Testis (tissue), 3 donors: ENCODE measurements around the gene MASP1. TPM values are rescaled to one million over a fixed set of nuclear protein-coding genes. Genes with fewer than 3 reads are reported as not detected.

ENCODE experiments used
- DNase-seq: peaks from one replicate; pipeline ENCODE4 v3.0.0-alpha.2; 2019
- H3K27ac ChIP-seq, 2 donors: fragments of 200-600 bp; sonication (generic); one replicate each; pipeline ENCODE4 v1.5.1; 2019
- H3K27me3 ChIP-seq: fragments of 200-600 bp; sonication (generic); one replicate; pipeline ENCODE4 v1.5.1; 2019
- H3K36me3 ChIP-seq: fragments of 200-600 bp; sonication (generic); one replicate; pipeline ENCODE4 v1.5.1; 2017; ENCODE audit warnings: low read depth; ENCODE audit errors: missing control alignments
- H3K4me1 ChIP-seq: fragments of 200-600 bp; sonication (generic); one replicate; pipeline ENCODE4 v1.5.1; 2019
- H3K4me3 ChIP-seq, 2 donors: fragments of 200-600 bp; sonication (generic); one replicate each; pipeline ENCODE4 v1.5.1; 2017 to 2019
- H3K9me3 ChIP-seq: fragments of 200-600 bp; sonication (generic); one replicate; pipeline ENCODE4 v1.5.1; 2017
- POLR2A ChIP-seq: fragments of 450-650 bp; IDR thresholded peaks from one replicate; pipeline ENCODE4 v1.6.1; 2017; ENCODE audit warnings: antibody characterized with exemption, mild to moderate bottlenecking, moderate library complexity
- WGBS, 2 donors: methylation state at CpG; one replicate each; pipeline ENCODE4 v1.1.5; 2018; 5-methylcytosine and 5-hydroxymethylcytosine counted together
- intact Hi-C: fragments of 100-400 bp; cut with DNase I; formaldehyde crosslinking; loops from one replicate; pipeline ENCODE4 v1.15.1; 2023; ENCODE audit warnings: low total_unique reads
- polyA plus RNA-seq: library from polyadenylated mRNA; stranded (reverse); fragments of 350-450 nt; fragmentation: Illumina TruSeq; extraction: RNeasy Lipid Tissue Mini Kit (QIAGEN cat#74804); gene quantifications from one replicate; pipeline ENCODE4 v1.2.3, GENCODE V29; 2014; ENCODE audit warnings: low read depth, low replicate concordance; ENCODE audit not compliant: insufficient read depth
- total RNA-seq, 2 donors: library from RNA; depleted of rRNA; stranded (reverse); fragments of >200 nt; gene quantifications; one replicate each; pipeline ENCODE4 v1.2.3, GENCODE V29; 2016
- TF ChIP-seq, protein P1 (sequence below), 3 experiments: fragments of 450-650 bp in 2 of 3; fragments of 200-600 bp in 1 of 3; sonication (generic) in 1 of 3; IDR thresholded peaks; one replicate each; pipeline ENCODE4 v1.5.1; 2016 to 2019; ENCODE audit warnings: antibody characterized with exemption in 3 of 3, mild to moderate bottlenecking in 2 of 3, moderate library complexity in 1 of 3

The MASP1 gene
- total and polyA plus RNA-seq, 3 donors from 2014 or later: 0.55 to 3.6 (median 2.8) TPM

DNA sequence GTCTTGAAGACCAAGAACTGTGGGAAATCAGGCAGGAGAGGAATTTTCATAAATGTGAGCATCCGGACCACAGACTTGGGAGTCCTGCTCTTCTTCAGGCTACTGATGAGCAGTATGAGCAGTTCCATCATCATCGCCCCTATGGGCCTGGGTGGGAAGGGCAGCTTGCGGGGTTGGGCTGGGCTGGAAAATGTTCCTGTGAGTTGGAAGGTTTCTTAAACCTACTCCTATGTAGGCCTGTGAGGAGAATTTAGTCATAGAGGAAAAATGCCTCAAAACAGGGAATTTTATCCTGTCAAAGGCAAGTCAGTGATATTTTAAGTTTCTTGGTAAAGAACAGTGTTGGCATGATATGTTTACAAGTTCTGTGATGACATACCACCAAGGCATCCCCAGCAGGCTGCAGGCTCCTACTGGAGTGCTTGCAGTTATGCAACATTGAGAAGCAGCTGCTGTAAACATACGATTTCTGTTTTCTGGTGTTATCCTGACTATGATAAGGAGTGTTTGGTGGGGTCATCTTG lies 10.3 kb downstream of the MASP1 start:
- Histone ChIP-seq H3K9me3 (no peaks in the 10 kb centered on the region), H3K36me3 (no peaks in the 10 kb centered on the region), H3K4me1 (no peaks in the 10 kb centered on the region), H3K4me3 (no peak overlapping the region), H3K27me3 (no peaks in the 10 kb centered on the region), H3K27ac (no peak overlapping the region)
- no peak for DNase-seq
- 67 to 74% methylated on average over 4 of the region's 4 CpGs for WGBS, 2 donors
- intact Hi-C loops: no loop called here
- TF ChIP-seq, protein P1, sequence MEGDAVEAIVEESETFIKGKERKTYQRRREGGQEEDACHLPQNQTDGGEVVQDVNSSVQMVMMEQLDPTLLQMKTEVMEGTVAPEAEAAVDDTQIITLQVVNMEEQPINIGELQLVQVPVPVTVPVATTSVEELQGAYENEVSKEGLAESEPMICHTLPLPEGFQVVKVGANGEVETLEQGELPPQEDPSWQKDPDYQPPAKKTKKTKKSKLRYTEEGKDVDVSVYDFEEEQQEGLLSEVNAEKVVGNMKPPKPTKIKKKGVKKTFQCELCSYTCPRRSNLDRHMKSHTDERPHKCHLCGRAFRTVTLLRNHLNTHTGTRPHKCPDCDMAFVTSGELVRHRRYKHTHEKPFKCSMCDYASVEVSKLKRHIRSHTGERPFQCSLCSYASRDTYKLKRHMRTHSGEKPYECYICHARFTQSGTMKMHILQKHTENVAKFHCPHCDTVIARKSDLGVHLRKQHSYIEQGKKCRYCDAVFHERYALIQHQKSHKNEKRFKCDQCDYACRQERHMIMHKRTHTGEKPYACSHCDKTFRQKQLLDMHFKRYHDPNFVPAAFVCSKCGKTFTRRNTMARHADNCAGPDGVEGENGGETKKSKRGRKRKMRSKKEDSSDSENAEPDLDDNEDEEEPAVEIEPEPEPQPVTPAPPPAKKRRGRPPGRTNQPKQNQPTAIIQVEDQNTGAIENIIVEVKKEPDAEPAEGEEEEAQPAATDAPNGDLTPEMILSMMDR (IDR thresholded peaks at IDR 0.05): no peak

DNA sequence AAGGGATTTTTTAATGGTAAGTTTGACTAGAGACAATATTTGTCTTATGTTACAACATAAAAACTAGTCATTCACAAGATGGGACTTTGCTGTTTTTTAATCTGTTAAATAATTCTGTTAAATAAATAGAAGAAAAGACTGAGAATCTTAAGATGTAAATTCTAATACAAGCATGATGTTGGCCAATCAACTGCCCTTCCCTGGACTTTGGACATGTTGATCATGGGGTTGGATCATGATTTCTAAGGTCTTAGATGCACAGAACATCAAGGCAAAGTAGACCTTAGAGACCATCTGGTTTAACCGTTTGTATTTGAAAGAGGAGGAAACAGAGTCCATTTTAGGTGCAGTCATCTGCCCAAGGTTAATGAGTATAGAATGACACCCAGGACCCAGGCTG lies 10.9 kb downstream of the MASP1 start:
- H3K4me1 ChIP-seq: no peaks in the 10 kb centered on the region
- 75 to 83% methylated on average over 1 of the region's 1 CpG for WGBS, 2 donors
- H3K27ac ChIP-seq: no peak overlapping the region
- H3K36me3 ChIP-seq: no peaks in the 10 kb centered on the region
- no peaks in the 10 kb centered on the region for H3K27me3 ChIP-seq
- no peaks in the 10 kb centered on the region for H3K9me3 ChIP-seq
- no peak for TF ChIP-seq POLR2A
- TF ChIP-seq, protein P1 (IDR thresholded peaks at IDR 0.05): no peak
- no peak overlapping the region for H3K4me3 ChIP-seq
- intact Hi-C loops: no loop called here
- no peak for DNase-seq

- Histone ChIP-seq H3K27ac (no peak overlapping the region), H3K36me3 (no peaks in the 10 kb centered on the region), H3K27me3 (no peaks in the 10 kb centered on the region), H3K4me3 (no peak overlapping the region), H3K9me3 (no peaks in the 10 kb centered on the region), H3K4me1 (no peaks in the 10 kb centered on the region)
- no peak for DNase-seq
- intact Hi-C loops: no loop called here
- WGBS, 2 donors: 53 to 90% methylated on average over 1 of the region's 1 CpG
- no peak for TF ChIP-seq POLR2A
- TF ChIP-seq, protein P1 (IDR thresholded peaks at IDR 0.05): no peak
Observed at GRCh38 chr3:187277129-187277462, 14.4 kb downstream of the MASP1 start.

DNA sequence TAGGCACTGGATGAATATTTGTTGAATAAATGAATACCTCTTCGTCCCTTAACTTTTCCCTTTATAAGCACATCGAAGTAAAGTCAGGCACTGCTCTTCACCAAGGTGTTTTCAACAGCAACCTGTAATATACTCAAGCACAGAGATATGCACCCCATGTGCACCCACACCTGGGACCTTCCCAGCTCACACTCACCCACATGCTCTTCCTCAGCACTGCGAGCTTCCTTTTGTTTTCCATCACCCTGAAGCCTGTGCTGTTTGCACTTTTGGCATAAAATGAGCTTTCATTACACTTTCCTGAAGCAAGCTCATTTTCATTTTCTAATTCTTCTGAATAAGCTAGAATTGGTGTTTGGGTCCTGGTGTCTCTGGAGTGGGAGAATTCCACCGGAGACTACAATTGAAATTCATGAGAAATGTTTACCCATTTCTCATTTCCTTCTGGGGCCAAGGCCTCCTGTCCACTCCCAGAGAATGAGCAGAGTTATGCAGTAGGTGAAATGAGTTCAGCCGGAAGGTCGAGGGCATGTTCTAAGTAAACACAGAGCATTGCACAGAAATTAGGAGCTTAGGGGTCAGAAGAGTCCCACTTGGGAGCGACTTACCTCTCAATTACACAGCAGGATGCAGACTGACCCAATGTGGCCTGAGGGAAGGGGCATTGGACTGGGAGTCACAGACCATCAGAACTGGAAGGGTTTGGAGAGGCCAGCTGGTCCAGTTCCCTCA lies 15.0 kb downstream of the MASP1 start:
- H3K27me3 ChIP-seq: no peaks in the 10 kb centered on the region
- H3K27ac ChIP-seq: no peak overlapping the region
- TF ChIP-seq, protein P1 (IDR thresholded peaks at IDR 0.05): no peak
- no peak for TF ChIP-seq POLR2A
- 69 to 70% methylated on average over 7 of the region's 7 CpGs for WGBS, 2 donors
- H3K4me1 ChIP-seq: no peaks in the 10 kb centered on the region
- no peaks in the 10 kb centered on the region for H3K36me3 ChIP-seq
- H3K9me3 ChIP-seq: no peaks in the 10 kb centered on the region
- intact Hi-C loops: no loop called here
- DNase-seq: no peak
- no peak overlapping the region for H3K4me3 ChIP-seq

DNA sequence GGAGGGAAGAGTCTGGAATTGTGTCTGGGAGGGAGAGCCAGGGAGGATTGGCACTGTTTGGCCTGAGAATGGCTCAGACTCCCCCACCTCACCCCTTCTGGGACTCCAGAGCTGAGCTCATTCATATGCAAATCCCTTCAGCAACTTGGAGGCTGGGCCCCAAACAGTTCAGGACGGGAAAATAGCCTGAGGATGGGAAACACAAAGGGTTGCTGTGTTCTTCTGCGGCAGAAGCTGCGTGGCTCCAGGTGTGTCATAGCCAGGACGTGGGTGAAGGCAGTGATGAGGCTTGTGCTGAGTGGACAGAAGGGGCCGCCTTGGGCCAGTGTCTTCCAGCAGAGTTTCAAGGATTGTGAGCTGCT lies 16.6 kb downstream of the MASP1 start:
- no peaks in the 10 kb centered on the region for H3K4me1 ChIP-seq
- H3K4me3 ChIP-seq: no peak overlapping the region
- H3K27me3 ChIP-seq: no peaks in the 10 kb centered on the region
- no peak overlapping the region for H3K27ac ChIP-seq
- no peak for DNase-seq
- intact Hi-C loops: no loop called here
- H3K36me3 ChIP-seq: no peaks in the 10 kb centered on the region
- no peaks in the 10 kb centered on the region for H3K9me3 ChIP-seq
- 53 to 55% methylated on average over 5 of the region's 5 CpGs for WGBS, 2 donors
- TF ChIP-seq, protein P1 (IDR thresholded peaks at IDR 0.05): no peak
- TF ChIP-seq POLR2A: no peak
